Heart left ventricle (tissue), 16 donors: Measurements from ENCODE around the gene SUPT3H. TPM values are rescaled to one million over a fixed set of nuclear protein-coding genes. Genes with fewer than 3 reads are reported as not detected.
"Not testable (repeated sequence)": the region's sequence is repeated elsewhere in the genome, so short reads cannot be mapped to it uniquely, and the experiment has no call there.

ENCODE experiments used
- ATAC-seq, 4 donors: fragments of 200-7000 bp; cut with Tn5 transposase; one replicate each; pipeline ENCODE4 v1.9.1; 2020 to 2022; ENCODE audit warnings: moderate library complexity in 4 of 4, mild to moderate bottlenecking in 3 of 4, moderate number of reproducible peaks in 1 of 4
- DNase-seq, 5 donors: peaks; one replicate each; pipeline ENCODE4 v3.0.0-alpha.2; 2020
- H3K27ac ChIP-seq, 12 donors: fragments of 200-600 bp; sonication (generic) in 4 of 12; one replicate each; pipeline versions ENCODE4 v1.5.0 to v1.8.0; 2016 to 2022; ENCODE audit warnings: mild to moderate bottlenecking in 2 of 12
- H3K27me3 ChIP-seq, 9 donors: fragments of 200-600 bp; sonication (generic) in 2 of 9; one replicate each; pipeline versions ENCODE4 v1.5.1 to v1.8.0; 2016 to 2022; ENCODE audit warnings: mild to moderate bottlenecking in 3 of 9
- H3K36me3 ChIP-seq, 9 donors: fragments of 200-600 bp; sonication (generic) in 2 of 9; one replicate each; pipeline versions ENCODE4 v1.5.0 to v1.8.0; 2018 to 2022; ENCODE audit warnings: mild to moderate bottlenecking in 2 of 9
- H3K4me1 ChIP-seq, 12 donors: fragments of 200-600 bp; sonication (generic) in 4 of 12; one replicate each; pipeline versions ENCODE4 v1.5.0 to v1.8.0; 2016 to 2022; ENCODE audit warnings: mild to moderate bottlenecking in 3 of 12
- H3K4me3 ChIP-seq, 12 donors: fragments of 200-600 bp; sonication (generic) in 4 of 12; one replicate each; pipeline versions ENCODE4 v1.5.0 to v1.8.0; 2017 to 2022; ENCODE audit warnings: mild to moderate bottlenecking in 9 of 12, moderate library complexity in 4 of 12
- H3K9me3 ChIP-seq, 12 donors: fragments of 200-600 bp; sonication (generic) in 4 of 12; one replicate each; pipeline versions ENCODE4 v1.5.0 to v1.8.0; 2016 to 2022; ENCODE audit warnings: mild to moderate bottlenecking in 1 of 12
- POLR2A ChIP-seq, 2 donors: fragments of 450-650 bp; IDR thresholded peaks; one replicate each; pipeline ENCODE4 v1.6.1; 2017; ENCODE audit warnings: antibody characterized with exemption in 2 of 2, mild to moderate bottlenecking in 2 of 2, moderate library complexity in 2 of 2
- WGBS, 4 donors: extraction: QIAGEN DNeasy Blood & Tissue Kit in 2 of 4; methylation state at CpG; one replicate each; pipeline versions ENCODE4 v1.1.5 to v1.1.7; 2013 to 2018; 5-methylcytosine and 5-hydroxymethylcytosine counted together
- intact Hi-C, 10 donors: fragments of 100-400 bp; cut with DNase I; formaldehyde crosslinking; loops; one replicate each; pipeline versions ENCODE4 v1.11.1 to v1.14.2; 2022
- polyA plus RNA-seq, 2 donors: library from polyadenylated mRNA; stranded (reverse); fragments of 200-250 nt; gene quantifications; one replicate each; pipeline ENCODE4 v1.2.3, GENCODE V29; 2013
- total RNA-seq, 9 donors: library from RNA; depleted of rRNA in 2 of 9; stranded (reverse); fragments of >200 nt in 2 of 9; fragmentation: NEBNext Ultra II Directional in 3 of 9; extraction: Animal tissue kit (Norgen Biotek cat#: 25700) in 3 of 9; gene quantifications; one replicate each; pipeline versions ENCODE4 v1.1.0 to v1.2.4, GENCODE V29; 2016 to 2023
- TF ChIP-seq, protein P1 (sequence below), 12 donors: fragments of 200-600 bp; sonication (generic) in 4 of 12; IDR thresholded peaks; one replicate each; pipeline versions ENCODE4 v1.5.0 to v1.8.0; 2018 to 2022; ENCODE audit warnings: antibody characterized with exemption in 12 of 12, mild to moderate bottlenecking in 5 of 12
- donor health status: ischemic (EF 13 %, LVEDD 7.1; RV severe dilation, severe dysfunction).
- donor health status: healthy with polysubstance abuse.
- donor health status: DM: no; HTN: yes; CAD: no.
- donor health status: DM: no; HTN: no; CAD: no.
- donor health status: ischemic (EF 25% LVEDD 6.9; RV normal size, moderate dysfunction).
- donor health status: ischemic (EF 25% LVEDD 5.7; RV mildly dilated, moderate dysfunction).
- donor health status: healthy.
- donor health status: DM: yes; HTN: yes; CAD: no.
- donor health status: ischemic (EF 35%, LVEDD 5.7; RV mildly dilated, moderate dysfunction).
- donor health status: nonischemic (EF 11% LVEDD 7.7; RV severe dilation, severe dysfunction).
- donor health status: DM: yes; HTN: yes; CAD: no.
- donor health status: PGD.
- donor health status: ischemic (EF 29% LVEDD 5.4; RV normal size, mild dysfunction).
- donor health status: nonischemic (EF 23%, LVEDD 6.1; RV moderate dilation, normal function).

Gene SUPT3H
- total and polyA plus RNA-seq, 11 donors, result 1.5 to 8.1 (median 4.1) TPM

DNA sequence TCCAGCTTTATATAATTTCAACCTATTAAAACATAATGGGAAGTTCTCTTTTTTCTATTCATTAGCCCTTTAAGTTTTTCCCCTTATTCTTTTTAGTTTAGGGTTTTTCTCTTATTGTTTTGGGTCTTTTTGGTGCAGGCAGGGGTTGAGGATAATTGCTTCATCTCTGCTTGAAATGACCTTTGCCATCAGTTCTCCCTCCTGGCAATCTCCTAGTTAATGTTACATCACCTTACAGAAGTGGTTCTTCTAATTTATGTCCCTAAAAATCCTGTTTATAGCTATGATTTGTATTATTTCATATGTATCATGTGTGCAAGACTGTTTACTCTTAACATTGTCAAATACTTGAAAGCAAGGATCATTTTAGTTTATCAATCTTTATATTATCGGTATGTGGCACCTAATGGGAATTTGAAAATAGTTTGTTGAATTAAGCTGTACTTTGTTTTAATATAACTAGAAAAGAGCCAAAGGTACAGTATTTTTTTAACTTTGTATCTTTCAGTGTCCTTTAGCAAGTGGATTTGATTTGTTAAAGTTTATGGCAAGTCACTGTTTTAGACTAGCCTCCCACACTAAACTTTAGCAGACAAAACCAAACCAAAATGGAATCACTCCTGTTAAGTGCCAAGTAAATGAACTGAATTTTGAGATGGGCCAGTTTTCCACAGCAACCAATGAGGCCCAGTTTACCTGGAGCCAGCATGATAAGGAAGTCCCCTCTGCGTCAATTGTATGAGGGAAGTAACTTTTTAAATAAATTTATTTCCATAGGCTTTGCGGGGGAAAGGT, 76.2 kb downstream of the SUPT3H start:
- 64 to 67% (median 66%) methylated on average over 3 of the region's 3 CpGs for WGBS, 4 donors
- no peak for DNase-seq
- no peaks in the 10 kb centered on the region for H3K27me3 ChIP-seq
- intact Hi-C loops, result no loop called here
- ATAC-seq, result no peak
- H3K4me1 ChIP-seq, result no peaks in the 10 kb centered on the region
- no peak overlapping the region for H3K27ac ChIP-seq
- peaks cover 0 to 9% (median 0%) of the 10 kb centered on the region in 12 donors for H3K9me3 ChIP-seq
- no peaks in the 10 kb centered on the region for H3K36me3 ChIP-seq
- TF ChIP-seq, protein P1, sequence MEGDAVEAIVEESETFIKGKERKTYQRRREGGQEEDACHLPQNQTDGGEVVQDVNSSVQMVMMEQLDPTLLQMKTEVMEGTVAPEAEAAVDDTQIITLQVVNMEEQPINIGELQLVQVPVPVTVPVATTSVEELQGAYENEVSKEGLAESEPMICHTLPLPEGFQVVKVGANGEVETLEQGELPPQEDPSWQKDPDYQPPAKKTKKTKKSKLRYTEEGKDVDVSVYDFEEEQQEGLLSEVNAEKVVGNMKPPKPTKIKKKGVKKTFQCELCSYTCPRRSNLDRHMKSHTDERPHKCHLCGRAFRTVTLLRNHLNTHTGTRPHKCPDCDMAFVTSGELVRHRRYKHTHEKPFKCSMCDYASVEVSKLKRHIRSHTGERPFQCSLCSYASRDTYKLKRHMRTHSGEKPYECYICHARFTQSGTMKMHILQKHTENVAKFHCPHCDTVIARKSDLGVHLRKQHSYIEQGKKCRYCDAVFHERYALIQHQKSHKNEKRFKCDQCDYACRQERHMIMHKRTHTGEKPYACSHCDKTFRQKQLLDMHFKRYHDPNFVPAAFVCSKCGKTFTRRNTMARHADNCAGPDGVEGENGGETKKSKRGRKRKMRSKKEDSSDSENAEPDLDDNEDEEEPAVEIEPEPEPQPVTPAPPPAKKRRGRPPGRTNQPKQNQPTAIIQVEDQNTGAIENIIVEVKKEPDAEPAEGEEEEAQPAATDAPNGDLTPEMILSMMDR (IDR thresholded peaks at IDR 0.05), result no peak
- no peak for TF ChIP-seq POLR2A (IDR thresholded peaks at IDR 0.05)
- H3K4me3 ChIP-seq, result no peak overlapping the region

- TF ChIP-seq POLR2A (IDR thresholded peaks at IDR 0.05), result no peak
- TF ChIP-seq, protein P1 (IDR thresholded peaks at IDR 0.05), result no peak
- Histone ChIP-seq H3K4me3 (no peak overlapping the region), H3K9me3 (peaks cover 0 to 9% (median 0%) of the 10 kb centered on the region in 12 donors), H3K4me1 (no peaks in the 10 kb centered on the region), H3K27me3 (no peaks in the 10 kb centered on the region), H3K36me3 (no peaks in the 10 kb centered on the region), H3K27ac (no peak overlapping the region)
- ATAC-seq, result no peak
- DNase-seq, result no peak
- WGBS, 4 donors, result 88 to 97% (median 95%) methylated on average over 1 of the region's 1 CpG
- intact Hi-C loops, result no loop called here
Measured at GRCh38 chr6:45300736-45301135, 77.0 kb downstream of the SUPT3H start.

DNA sequence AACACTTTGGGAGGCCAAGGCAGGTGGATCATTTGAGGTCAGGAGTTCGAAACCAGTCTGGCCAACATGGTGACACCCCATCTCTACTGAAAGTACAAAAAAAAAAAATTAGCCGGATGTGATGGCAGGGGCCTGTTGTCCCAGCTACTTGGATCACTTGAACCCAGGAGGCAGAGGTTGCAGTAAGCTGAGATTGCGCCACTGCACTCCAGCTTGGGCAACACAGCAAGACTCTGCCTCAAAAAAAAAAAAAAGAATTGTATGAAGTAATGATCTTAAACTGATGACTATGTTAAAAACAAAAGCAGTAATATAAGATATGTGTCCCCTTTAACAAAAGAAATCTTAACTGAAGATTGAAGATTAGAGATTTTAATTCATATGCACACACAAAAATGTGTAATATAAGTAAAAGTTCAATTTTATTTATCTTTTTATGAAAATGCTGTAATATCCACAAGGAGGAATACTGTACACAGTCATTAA, 78.6 kb downstream of the SUPT3H start:
- Histone ChIP-seq H3K27me3 (no peaks in the 10 kb centered on the region), H3K36me3 (no peaks in the 10 kb centered on the region), H3K4me3 (no peak overlapping the region), H3K9me3 (peaks cover 0 to 12% (median 0%) of the 10 kb centered on the region in 12 donors), H3K27ac (no peak overlapping the region), H3K4me1 (no peaks in the 10 kb centered on the region)
- DNase-seq (no peak), ATAC-seq (no peak)
- intact Hi-C loops, result no loop called here
- 94 to 100% (median 96%) methylated on average over 3 of the region's 3 CpGs for WGBS, 4 donors
- TF ChIP-seq POLR2A (IDR thresholded peaks at IDR 0.05), result no peak
- TF ChIP-seq, protein P1 (IDR thresholded peaks at IDR 0.05), result no peak

DNA sequence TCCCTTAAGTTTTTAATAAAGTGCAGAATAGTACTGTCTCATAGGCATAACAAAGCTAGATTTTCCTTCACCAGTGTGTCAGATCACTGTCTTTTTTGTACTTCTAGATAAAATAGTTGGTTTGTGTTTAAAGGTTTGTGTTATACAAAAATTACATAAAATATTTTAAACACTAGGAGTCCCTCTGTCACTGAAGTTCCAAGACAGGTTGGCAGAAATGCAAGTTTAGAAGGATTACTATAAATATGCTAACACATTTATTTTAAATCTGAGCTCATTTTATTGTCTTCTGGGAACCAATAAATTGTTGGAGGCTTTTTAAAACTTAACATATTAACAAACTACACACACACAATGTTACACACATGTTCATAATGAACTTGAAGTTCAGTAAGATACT, 80.4 kb downstream of the SUPT3H start:
- no peak for DNase-seq
- TF ChIP-seq, protein P1 (IDR thresholded peaks at IDR 0.05), result no peak
- no peak for TF ChIP-seq POLR2A (IDR thresholded peaks at IDR 0.05)
- no peaks in the 10 kb centered on the region for H3K27me3 ChIP-seq
- H3K4me3 ChIP-seq, result no peak overlapping the region
- ATAC-seq, result no peak
- peaks cover 0 to 10% (median 0%) of the 10 kb centered on the region in 12 donors for H3K9me3 ChIP-seq
- H3K36me3 ChIP-seq, result no peaks in the 10 kb centered on the region
- no peaks in the 10 kb centered on the region for H3K4me1 ChIP-seq
- intact Hi-C loops, result no loop called here
- no peak overlapping the region for H3K27ac ChIP-seq

DNA sequence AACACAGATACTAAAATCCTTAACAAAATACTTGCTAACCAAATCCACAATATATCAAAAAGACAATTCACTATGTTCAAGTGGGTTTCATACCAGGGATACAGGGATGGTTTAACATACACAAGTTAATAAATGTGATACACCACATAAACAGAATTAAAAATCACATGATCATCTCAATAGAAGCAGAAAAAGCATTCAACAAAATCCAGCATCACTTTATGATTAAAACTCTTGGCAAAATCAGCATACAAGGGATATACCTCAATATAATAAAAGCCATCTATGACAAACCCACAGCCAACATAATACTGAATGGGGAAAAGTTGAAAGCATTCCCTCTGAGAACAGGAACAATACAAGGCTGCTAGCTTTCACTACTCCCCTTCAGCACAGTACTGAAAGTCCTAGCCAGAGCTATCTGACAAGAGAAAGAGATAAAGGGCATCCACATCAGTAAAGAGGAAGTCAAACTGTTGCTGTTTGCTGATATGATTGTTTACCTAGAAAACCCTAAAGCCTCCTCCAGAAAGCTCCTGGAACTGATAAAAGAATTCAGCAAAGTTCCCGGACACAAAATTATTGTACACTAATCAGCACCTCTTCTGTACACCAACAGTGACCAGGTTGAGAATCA, 83.6 kb downstream of the SUPT3H start:
- ATAC-seq, H3K27ac ChIP-seq, H3K36me3 ChIP-seq, H3K4me1 ChIP-seq, DNase-seq, intact Hi-C loops, H3K4me3 ChIP-seq, H3K27me3 ChIP-seq, H3K9me3 ChIP-seq: not testable (repeated sequence)
- 21 to 61% (median 47%) methylated on average over 1 of the region's 1 CpG for WGBS, 4 donors
